Astrocyte of the spinal cord (primary cell): Measurements from ENCODE around the gene TMEM40.

ENCODE experiments used
- DNase-seq: peaks from one replicate; pipeline ENCODE4 v3.0.0; 2011; ENCODE audit warnings: low read depth, low spot score
- H3K4me3 ChIP-seq: 2 replicates; pipeline ENCODE4 v1.5.1; 2011; ENCODE audit warnings: low read depth, mild to moderate bottlenecking, low read length, moderate library complexity
- CTCF ChIP-seq: IDR thresholded peaks from 2 replicates; pipeline ENCODE4 v1.5.1; 2012; ENCODE audit warnings: low read depth, mild to moderate bottlenecking, low read length, inconsistent platforms
- in situ Hi-C: cut with HindIII; loops from 2 replicates; pipeline ENCODE4 v1.10.0; 2017; ENCODE audit warnings: low sequenced_read_pairs

The TMEM40 gene

GRCh38 chr3:12756635-12757034, 2.4 kb downstream of the TMEM40 start:
- no peak for TF ChIP-seq CTCF
- no peak for DNase-seq
- in situ Hi-C loops, result no loop called here
- no peak overlapping the region for H3K4me3 ChIP-seq

- H3K4me3 ChIP-seq, result no peak overlapping the region
- in situ Hi-C loops, result no loop called here
- DNase-seq, result no peak
- no peak for TF ChIP-seq CTCF
These were observed 2.9 kb downstream of the TMEM40 start for GRCh38 chr3:12756175-12756574.

- no peak for TF ChIP-seq CTCF
- no peak overlapping the region for H3K4me3 ChIP-seq
- DNase-seq, result no peak
- in situ Hi-C loops, result no loop called here
These were observed 3.3 kb downstream of the TMEM40 start for GRCh38 chr3:12755754-12756153.

- no peak for DNase-seq
- H3K4me3 ChIP-seq, result no peak overlapping the region
- in situ Hi-C loops, result no loop called here
- TF ChIP-seq CTCF, result no peak
These were observed 4.7 kb downstream of the TMEM40 start for GRCh38 chr3:12754313-12754712.

GRCh38 chr3:12753275-12754028, 5.6 kb downstream of the TMEM40 start:
- no peak overlapping the region for H3K4me3 ChIP-seq
- in situ Hi-C loops, result no loop called here
- no peak for DNase-seq
- TF ChIP-seq CTCF, result no peak

- H3K4me3 ChIP-seq, result no peak overlapping the region
- TF ChIP-seq CTCF, result no peak
- in situ Hi-C loops, result no loop called here
- no peak for DNase-seq
These were observed 6.2 kb downstream of the TMEM40 start for GRCh38 chr3:12752809-12753208.
